Stimulated activated effector memory CD8-positive, alpha-beta T cell treated with anti-CD3 and anti-CD28 coated beads, Interleukin-12 subunit alpha, Interleukin-12 subunit beta, amount 100 ng/mL, for 72 hours (primary cell): ENCODE results near the gene CRACDL.

Source experiments
- ATAC-seq: fragments of 150-1000 bp; cut with Tn5 transposase; 2 replicates; pipeline ENCODE4 v1.10.0; 2021
- DNase-seq, 2 donors: peaks; one replicate each; pipeline ENCODE4 v3.0.0; 2021 to 2022; ENCODE audit warnings: low spot score in 2 of 2
- H3K27ac Mint-ChIP-seq: one replicate; pipeline ENCODE4 v1.8.0; 2022; ENCODE audit warnings: mild to moderate bottlenecking, mixed read lengths
- H3K36me3 Mint-ChIP-seq: one replicate; pipeline ENCODE4 v1.8.0; 2022; ENCODE audit warnings: mild to moderate bottlenecking, mixed read lengths
- H3K4me1 Mint-ChIP-seq: one replicate; pipeline ENCODE4 v1.8.0; 2022; ENCODE audit warnings: mixed read lengths
- H3K4me3 Mint-ChIP-seq: one replicate; pipeline ENCODE4 v1.8.0; 2022; ENCODE audit warnings: mild to moderate bottlenecking, mixed read lengths
- H3K9me3 Mint-ChIP-seq: one replicate; pipeline ENCODE4 v1.8.0; 2022; ENCODE audit warnings: mixed read lengths

CRACDL gene

GRCh38 chr2:98870516-98871158 lies 65.4 kb downstream of the CRACDL start:
- peaks cover 30% of the 10 kb centered on the region for H3K4me1 Mint-ChIP-seq
- no peak for ATAC-seq
- no peak overlapping the region for H3K27ac Mint-ChIP-seq
- no peaks in the 10 kb centered on the region for H3K36me3 Mint-ChIP-seq
- H3K9me3 Mint-ChIP-seq: no peaks in the 10 kb centered on the region
- DNase-seq: peak in 1 of 2 donors; percentile 40
- no peak overlapping the region for H3K4me3 Mint-ChIP-seq

- Mint-ChIP-seq H3K27ac (peak overlapping the region; percentile 67), H3K4me1 (peaks cover 26% of the 10 kb centered on the region), H3K9me3 (no peaks in the 10 kb centered on the region), H3K4me3 (peak overlapping the region; percentile 50), H3K36me3 (no peaks in the 10 kb centered on the region)
- ATAC-seq (no peak), DNase-seq (peak in 1 of 2 donors; percentile 45)
Observed at GRCh38 chr2:98869870-98870269, 66.2 kb downstream of the CRACDL start.

- no peak for DNase-seq
- Mint-ChIP-seq H3K4me3 (peak overlapping the region; percentile 50), H3K27ac (peak overlapping the region; percentile 67), H3K4me1 (peaks cover 22% of the 10 kb centered on the region), H3K9me3 (no peaks in the 10 kb centered on the region), H3K36me3 (no peaks in the 10 kb centered on the region)
- ATAC-seq: no peak
Observed at GRCh38 chr2:98869272-98869641, 66.8 kb downstream of the CRACDL start.

GRCh38 chr2:98868548-98869271 lies 67.3 kb downstream of the CRACDL start:
- H3K27ac Mint-ChIP-seq: no peak overlapping the region
- no peaks in the 10 kb centered on the region for H3K36me3 Mint-ChIP-seq
- no peak for DNase-seq
- no peak for ATAC-seq
- no peak overlapping the region for H3K4me3 Mint-ChIP-seq
- peaks cover 22% of the 10 kb centered on the region for H3K4me1 Mint-ChIP-seq
- no peaks in the 10 kb centered on the region for H3K9me3 Mint-ChIP-seq

GRCh38 chr2:98867539-98868309 lies 68.3 kb downstream of the CRACDL start:
- Mint-ChIP-seq H3K9me3 (peaks cover 2% of the 10 kb centered on the region), H3K36me3 (no peaks in the 10 kb centered on the region), H3K4me1 (peaks cover 22% of the 10 kb centered on the region), H3K27ac (no peak overlapping the region), H3K4me3 (no peak overlapping the region)
- DNase-seq: no peak
- peak; percentile 63 for ATAC-seq

- peaks cover 22% of the 10 kb centered on the region for H3K4me1 Mint-ChIP-seq
- ATAC-seq (peak; percentile 43), DNase-seq (no peak)
- no peak overlapping the region for H3K27ac Mint-ChIP-seq
- H3K36me3 Mint-ChIP-seq: no peaks in the 10 kb centered on the region
- H3K4me3 Mint-ChIP-seq: no peak overlapping the region
- peaks cover 12% of the 10 kb centered on the region for H3K9me3 Mint-ChIP-seq
Observed at GRCh38 chr2:98866033-98866432, 70.0 kb downstream of the CRACDL start.

GRCh38 chr2:98861601-98862000 lies 74.4 kb downstream of the CRACDL start:
- H3K36me3 Mint-ChIP-seq: no peaks in the 10 kb centered on the region
- DNase-seq: no peak
- H3K4me1 Mint-ChIP-seq: peaks cover 6% of the 10 kb centered on the region
- no peak for ATAC-seq
- H3K9me3 Mint-ChIP-seq: peaks cover 21% of the 10 kb centered on the region
- no peak overlapping the region for H3K4me3 Mint-ChIP-seq
- H3K27ac Mint-ChIP-seq: no peak overlapping the region

GRCh38 chr2:98859323-98859722 lies 76.7 kb downstream of the CRACDL start:
- no peak for DNase-seq
- Mint-ChIP-seq H3K27ac (no peak overlapping the region), H3K36me3 (no peaks in the 10 kb centered on the region), H3K4me1 (no peaks in the 10 kb centered on the region), H3K9me3 (peaks cover 33% of the 10 kb centered on the region), H3K4me3 (no peak overlapping the region)
- no peak for ATAC-seq

- Mint-ChIP-seq H3K36me3 (no peaks in the 10 kb centered on the region), H3K4me3 (no peak overlapping the region), H3K27ac (no peak overlapping the region), H3K4me1 (no peaks in the 10 kb centered on the region), H3K9me3 (peaks cover 26% of the 10 kb centered on the region)
- no peak for ATAC-seq
- DNase-seq: no peak
Observed at GRCh38 chr2:98857001-98857400, 79.0 kb downstream of the CRACDL start.

- H3K4me1 Mint-ChIP-seq: no peaks in the 10 kb centered on the region
- DNase-seq (no peak), ATAC-seq (no peak)
- H3K27ac Mint-ChIP-seq: no peak overlapping the region
- no peak overlapping the region for H3K4me3 Mint-ChIP-seq
- H3K36me3 Mint-ChIP-seq: no peaks in the 10 kb centered on the region
- peaks cover 17% of the 10 kb centered on the region for H3K9me3 Mint-ChIP-seq
Observed at GRCh38 chr2:98854682-98855081, 81.3 kb downstream of the CRACDL start.

- Mint-ChIP-seq H3K4me1 (no peaks in the 10 kb centered on the region), H3K27ac (no peak overlapping the region), H3K4me3 (no peak overlapping the region), H3K36me3 (no peaks in the 10 kb centered on the region), H3K9me3 (peaks cover 14% of the 10 kb centered on the region)
- DNase-seq (no peak), ATAC-seq (no peak)
Observed at GRCh38 chr2:98852932-98853331, 83.1 kb downstream of the CRACDL start.

GRCh38 chr2:98850074-98850473 lies 86.0 kb downstream of the CRACDL start:
- no peaks in the 10 kb centered on the region for H3K36me3 Mint-ChIP-seq
- peaks cover 5% of the 10 kb centered on the region for H3K9me3 Mint-ChIP-seq
- DNase-seq (no peak), ATAC-seq (no peak)
- H3K4me1 Mint-ChIP-seq: no peaks in the 10 kb centered on the region
- H3K27ac Mint-ChIP-seq: no peak overlapping the region
- H3K4me3 Mint-ChIP-seq: no peak overlapping the region

- no peaks in the 10 kb centered on the region for H3K4me1 Mint-ChIP-seq
- no peak overlapping the region for H3K4me3 Mint-ChIP-seq
- DNase-seq: no peak
- H3K36me3 Mint-ChIP-seq: no peaks in the 10 kb centered on the region
- H3K9me3 Mint-ChIP-seq: peaks cover 2% of the 10 kb centered on the region
- ATAC-seq: no peak
- no peak overlapping the region for H3K27ac Mint-ChIP-seq
Observed at GRCh38 chr2:98849113-98849512, 86.9 kb downstream of the CRACDL start.

- ATAC-seq (no peak), DNase-seq (no peak)
- no peaks in the 10 kb centered on the region for H3K9me3 Mint-ChIP-seq
- H3K4me1 Mint-ChIP-seq: no peaks in the 10 kb centered on the region
- H3K36me3 Mint-ChIP-seq: no peaks in the 10 kb centered on the region
- H3K4me3 Mint-ChIP-seq: no peak overlapping the region
- H3K27ac Mint-ChIP-seq: no peak overlapping the region
Observed at GRCh38 chr2:98847853-98848252, 88.2 kb downstream of the CRACDL start.

GRCh38 chr2:98846041-98846440 lies 90.0 kb downstream of the CRACDL start:
- Mint-ChIP-seq H3K36me3 (no peaks in the 10 kb centered on the region), H3K4me1 (no peaks in the 10 kb centered on the region), H3K9me3 (no peaks in the 10 kb centered on the region), H3K27ac (no peak overlapping the region), H3K4me3 (no peak overlapping the region)
- DNase-seq (no peak), ATAC-seq (no peak)

- ATAC-seq (no peak), DNase-seq (no peak)
- H3K36me3 Mint-ChIP-seq: no peaks in the 10 kb centered on the region
- H3K4me3 Mint-ChIP-seq: no peak overlapping the region
- H3K4me1 Mint-ChIP-seq: no peaks in the 10 kb centered on the region
- H3K9me3 Mint-ChIP-seq: no peaks in the 10 kb centered on the region
- no peak overlapping the region for H3K27ac Mint-ChIP-seq
Observed at GRCh38 chr2:98842136-98842535, 93.9 kb downstream of the CRACDL start.
